PC-9 (cell line): ENCODE results near the gene LMCD1.

Experiments used
- EZH2 ChIP-seq: fragments of 200-600 bp; sonication (generic); IDR thresholded peaks from 2 replicates; pipeline ENCODE4 v1.8.0; 2017; ENCODE audit warnings: antibody characterized with exemption, low read depth
- TF ChIP-seq, protein P1 (sequence below): fragments of 200-600 bp; sonication (generic); conservative IDR thresholded peaks from 2 replicates; pipeline ENCODE4 v1.6.1; 2017; ENCODE audit warnings: mixed run types, antibody characterized with exemption, mild to moderate bottlenecking, moderate library complexity

DNA sequence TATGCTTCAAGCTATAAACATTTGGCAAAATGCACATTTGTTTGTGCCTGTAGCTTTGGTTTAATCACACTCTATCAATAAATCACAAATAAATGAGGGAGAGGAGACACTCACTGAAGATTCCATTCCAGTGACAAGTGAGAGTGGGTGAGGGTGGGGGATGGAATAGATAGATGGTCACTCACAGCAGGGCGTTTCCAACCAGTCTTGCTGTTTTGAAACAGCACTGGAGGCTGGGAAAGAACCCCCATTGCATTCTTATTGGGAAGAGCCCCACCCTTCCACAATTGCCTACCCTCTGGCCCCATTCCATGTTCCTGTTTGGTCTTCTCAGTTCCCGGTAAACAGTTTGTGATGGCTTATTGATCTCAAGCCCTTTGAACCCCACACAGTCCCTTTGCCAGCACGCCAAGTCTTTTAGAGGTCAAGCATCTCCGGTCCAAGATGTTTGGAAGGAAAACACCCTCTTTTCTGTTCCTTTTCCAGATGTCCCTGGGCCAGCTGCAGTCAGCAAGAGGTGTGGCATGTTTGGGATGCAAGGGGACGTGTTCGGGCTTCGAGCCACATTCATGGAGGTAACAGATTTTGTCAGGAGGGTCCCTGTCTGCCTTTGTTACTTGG is 30.7 kb downstream of the LMCD1 start:
- TF ChIP-seq, protein P1, sequence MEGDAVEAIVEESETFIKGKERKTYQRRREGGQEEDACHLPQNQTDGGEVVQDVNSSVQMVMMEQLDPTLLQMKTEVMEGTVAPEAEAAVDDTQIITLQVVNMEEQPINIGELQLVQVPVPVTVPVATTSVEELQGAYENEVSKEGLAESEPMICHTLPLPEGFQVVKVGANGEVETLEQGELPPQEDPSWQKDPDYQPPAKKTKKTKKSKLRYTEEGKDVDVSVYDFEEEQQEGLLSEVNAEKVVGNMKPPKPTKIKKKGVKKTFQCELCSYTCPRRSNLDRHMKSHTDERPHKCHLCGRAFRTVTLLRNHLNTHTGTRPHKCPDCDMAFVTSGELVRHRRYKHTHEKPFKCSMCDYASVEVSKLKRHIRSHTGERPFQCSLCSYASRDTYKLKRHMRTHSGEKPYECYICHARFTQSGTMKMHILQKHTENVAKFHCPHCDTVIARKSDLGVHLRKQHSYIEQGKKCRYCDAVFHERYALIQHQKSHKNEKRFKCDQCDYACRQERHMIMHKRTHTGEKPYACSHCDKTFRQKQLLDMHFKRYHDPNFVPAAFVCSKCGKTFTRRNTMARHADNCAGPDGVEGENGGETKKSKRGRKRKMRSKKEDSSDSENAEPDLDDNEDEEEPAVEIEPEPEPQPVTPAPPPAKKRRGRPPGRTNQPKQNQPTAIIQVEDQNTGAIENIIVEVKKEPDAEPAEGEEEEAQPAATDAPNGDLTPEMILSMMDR = no peak
- no peak for TF ChIP-seq EZH2
